ENCODE measurements around the gene ARHGAP10.

ARHGAP10 gene

DNA sequence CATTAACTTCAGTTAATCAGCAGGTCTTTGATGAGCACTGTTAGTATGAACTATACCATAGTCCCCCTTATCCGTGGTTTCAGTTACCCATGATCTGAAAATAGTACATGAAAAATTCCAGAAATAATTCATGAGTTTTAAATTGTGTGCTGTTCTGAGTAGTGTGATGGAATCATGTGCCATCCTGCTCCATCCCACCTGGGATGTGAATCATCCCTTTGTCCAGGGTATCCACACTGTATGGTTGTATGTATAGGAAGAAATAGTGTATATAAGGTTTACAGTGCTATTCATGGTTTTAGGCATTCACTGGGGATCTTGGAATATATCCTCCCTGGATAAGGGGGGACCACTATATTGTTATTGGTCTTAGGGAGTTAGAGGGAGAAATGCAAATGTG lies 24.5 kb downstream of the ARHGAP10 start:
- H3K4me1 ChIP-seq (ENCODE audit: control insufficient read depth, insufficient read depth, low read length) = peaks cover 6% of the 10 kb centered on the region
- no peaks in the 10 kb centered on the region for H3K9me3 ChIP-seq (ENCODE audit: control insufficient read depth, insufficient read depth, low read length)
- H3K9ac ChIP-seq (ENCODE audit: low read depth, low read length) = no peak overlapping the region

DNA sequence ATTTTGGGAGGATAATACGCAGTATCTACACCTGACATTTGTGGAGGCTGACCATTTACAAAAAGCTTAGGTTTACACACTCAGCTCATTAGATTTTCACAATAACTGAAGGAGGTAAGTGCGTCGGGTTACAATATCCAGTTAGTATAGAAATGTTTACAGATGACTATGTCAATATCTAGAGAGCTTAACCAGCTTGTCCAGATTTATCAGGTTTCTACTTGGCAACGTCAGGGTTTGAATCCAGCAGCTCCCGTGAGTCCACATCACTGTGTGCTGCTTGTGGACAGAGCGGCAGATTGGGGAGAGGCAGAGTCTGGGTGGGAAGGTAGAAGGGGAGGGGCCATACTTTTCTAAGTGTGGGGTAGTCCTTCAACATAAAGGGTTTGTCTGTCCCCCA lies 28.3 kb downstream of the ARHGAP10 start:
- no peaks in the 10 kb centered on the region for H3K27me3 ChIP-seq (ENCODE audit: control insufficient read depth, insufficient read depth, low read length)
- H3K9me3 ChIP-seq (ENCODE audit: control insufficient read depth, insufficient read depth, low read length) = no peaks in the 10 kb centered on the region
- H3K4me3 ChIP-seq (ENCODE audit: low read depth, low read length) = no peak overlapping the region
- no peak overlapping the region for H3K9ac ChIP-seq (ENCODE audit: low read depth, low read length)
- H3K36me3 ChIP-seq (ENCODE audit: control insufficient read depth, insufficient read depth, low read length) = no peaks in the 10 kb centered on the region
- H3K4me1 ChIP-seq (ENCODE audit: control insufficient read depth, insufficient read depth, low read length) = no peaks in the 10 kb centered on the region

More for the DNA sequence above, 24.5 kb downstream of the ARHGAP10 start:
- no peak overlapping the region for H3K4me3 ChIP-seq (ENCODE audit: low read depth, low read length)
- no peaks in the 10 kb centered on the region for H3K27me3 ChIP-seq (ENCODE audit: control insufficient read depth, insufficient read depth, low read length)
- no peaks in the 10 kb centered on the region for H3K36me3 ChIP-seq (ENCODE audit: control insufficient read depth, insufficient read depth, low read length)

- no peaks in the 10 kb centered on the region for H3K9me3 ChIP-seq (ENCODE audit: control insufficient read depth, insufficient read depth, low read length)
- no peak overlapping the region for H3K4me3 ChIP-seq (ENCODE audit: low read depth, low read length)
- H3K4me1 ChIP-seq (ENCODE audit: control insufficient read depth, insufficient read depth, low read length) = no peaks in the 10 kb centered on the region
- H3K27me3 ChIP-seq (ENCODE audit: control insufficient read depth, insufficient read depth, low read length) = no peaks in the 10 kb centered on the region
- H3K36me3 ChIP-seq (ENCODE audit: control insufficient read depth, insufficient read depth, low read length) = no peaks in the 10 kb centered on the region
- no peak overlapping the region for H3K9ac ChIP-seq (ENCODE audit: low read depth, low read length)
Observed at GRCh38 chr4:147760695-147761094, 28.8 kb downstream of the ARHGAP10 start.

DNA sequence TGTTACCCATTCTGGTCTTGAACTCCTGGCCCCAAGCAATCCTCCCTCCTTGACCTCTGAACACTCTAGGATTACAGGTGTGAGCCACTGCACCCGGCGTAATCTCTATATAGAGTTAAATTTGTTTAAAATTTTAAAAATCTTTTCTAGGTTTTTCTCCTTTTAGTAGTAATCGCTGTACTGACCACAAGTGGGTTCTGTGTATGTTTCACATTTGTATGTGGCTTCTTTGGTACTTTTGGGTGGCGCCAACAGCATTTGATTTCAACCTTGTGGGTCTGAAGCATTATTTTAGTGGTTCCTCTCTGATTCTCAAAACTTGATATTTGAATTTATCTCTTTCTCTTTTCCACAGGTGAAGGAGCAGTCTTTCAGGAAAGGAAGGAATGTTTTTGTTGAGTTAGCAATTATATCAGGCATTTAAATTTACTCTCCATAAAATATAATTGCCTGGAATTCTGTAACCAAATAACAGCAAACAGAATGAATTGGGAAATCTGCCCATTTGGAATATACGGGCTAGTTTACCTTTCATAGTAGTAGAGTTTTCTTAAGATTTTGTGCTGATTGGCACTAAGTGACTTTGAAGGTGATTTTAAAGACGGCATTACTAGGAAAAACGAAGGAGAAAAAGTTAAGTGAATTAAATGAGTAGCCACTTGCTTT lies 29.5 kb downstream of the ARHGAP10 start:
- Histone ChIP-seq H3K36me3 (ENCODE audit: control insufficient read depth, insufficient read depth, low read length) (no peaks in the 10 kb centered on the region), H3K4me3 (ENCODE audit: low read depth, low read length) (no peak overlapping the region), H3K9me3 (ENCODE audit: control insufficient read depth, insufficient read depth, low read length) (no peaks in the 10 kb centered on the region), H3K4me1 (ENCODE audit: control insufficient read depth, insufficient read depth, low read length) (no peaks in the 10 kb centered on the region), H3K27me3 (ENCODE audit: control insufficient read depth, insufficient read depth, low read length) (no peaks in the 10 kb centered on the region), H3K9ac (ENCODE audit: low read depth, low read length) (no peak overlapping the region)

DNA sequence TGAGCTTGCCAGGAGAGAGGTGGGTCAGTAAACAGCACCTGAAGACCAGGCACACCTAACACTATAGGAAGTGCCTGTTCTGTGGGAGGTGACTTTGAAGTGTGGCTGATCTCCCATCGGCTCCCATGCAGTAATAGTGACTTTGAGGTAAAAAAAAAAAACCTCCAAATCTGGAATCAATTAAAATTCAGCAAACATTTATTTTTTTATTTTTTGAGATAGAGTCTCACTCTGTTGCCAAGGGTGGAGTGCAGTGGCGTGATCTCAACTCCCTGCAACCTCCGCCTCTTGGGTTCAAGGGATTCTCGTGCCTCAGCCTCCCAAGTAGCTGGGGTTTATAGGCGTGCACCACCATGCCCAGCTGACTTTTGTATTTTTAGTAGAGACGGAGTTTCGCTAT lies 32.4 kb downstream of the ARHGAP10 start:
- no peaks in the 10 kb centered on the region for H3K9me3 ChIP-seq (ENCODE audit: control insufficient read depth, insufficient read depth, low read length)
- H3K4me1 ChIP-seq (ENCODE audit: control insufficient read depth, insufficient read depth, low read length) = no peaks in the 10 kb centered on the region
- no peaks in the 10 kb centered on the region for H3K36me3 ChIP-seq (ENCODE audit: control insufficient read depth, insufficient read depth, low read length)
- no peak overlapping the region for H3K4me3 ChIP-seq (ENCODE audit: low read depth, low read length)
- H3K27me3 ChIP-seq (ENCODE audit: control insufficient read depth, insufficient read depth, low read length) = no peaks in the 10 kb centered on the region
- H3K9ac ChIP-seq (ENCODE audit: low read depth, low read length) = no peak overlapping the region

DNA sequence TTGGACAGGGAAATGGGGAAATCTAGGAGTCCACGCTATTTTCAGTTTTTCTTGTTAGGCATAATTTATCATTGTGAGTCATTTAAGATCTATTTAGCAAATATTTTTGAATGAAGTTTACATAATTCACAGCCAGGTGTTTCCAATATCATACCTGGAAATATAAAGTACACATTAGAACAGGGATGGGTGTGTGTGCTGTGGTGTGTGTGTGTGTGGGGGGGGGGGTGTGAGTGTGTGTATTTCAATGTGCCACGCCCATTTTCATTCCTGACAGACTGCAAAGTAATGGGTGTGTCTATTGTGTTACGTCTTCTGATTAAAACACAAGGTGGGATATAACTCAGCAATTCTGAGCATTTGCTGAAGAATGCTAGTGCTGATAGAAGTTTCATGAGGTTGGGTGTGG lies 33.2 kb downstream of the ARHGAP10 start:
- Histone ChIP-seq H3K4me3 (ENCODE audit: low read depth, low read length) (no peak overlapping the region), H3K27me3 (ENCODE audit: control insufficient read depth, insufficient read depth, low read length) (no peaks in the 10 kb centered on the region), H3K9ac (ENCODE audit: low read depth, low read length) (no peak overlapping the region), H3K4me1 (ENCODE audit: control insufficient read depth, insufficient read depth, low read length) (no peaks in the 10 kb centered on the region), H3K9me3 (ENCODE audit: control insufficient read depth, insufficient read depth, low read length) (no peaks in the 10 kb centered on the region), H3K36me3 (ENCODE audit: control insufficient read depth, insufficient read depth, low read length) (no peaks in the 10 kb centered on the region)

- no peaks in the 10 kb centered on the region for H3K27me3 ChIP-seq (ENCODE audit: control insufficient read depth, insufficient read depth, low read length)
- H3K4me3 ChIP-seq (ENCODE audit: low read depth, low read length) = no peak overlapping the region
- no peak overlapping the region for H3K9ac ChIP-seq (ENCODE audit: low read depth, low read length)
- no peaks in the 10 kb centered on the region for H3K36me3 ChIP-seq (ENCODE audit: control insufficient read depth, insufficient read depth, low read length)
- H3K4me1 ChIP-seq (ENCODE audit: control insufficient read depth, insufficient read depth, low read length) = peaks cover 4% of the 10 kb centered on the region
- no peaks in the 10 kb centered on the region for H3K9me3 ChIP-seq (ENCODE audit: control insufficient read depth, insufficient read depth, low read length)
Observed at GRCh38 chr4:147768113-147768512, 36.2 kb downstream of the ARHGAP10 start.

- Histone ChIP-seq H3K9me3 (ENCODE audit: control insufficient read depth, insufficient read depth, low read length) (no peaks in the 10 kb centered on the region), H3K27me3 (ENCODE audit: control insufficient read depth, insufficient read depth, low read length) (no peaks in the 10 kb centered on the region), H3K4me1 (ENCODE audit: control insufficient read depth, insufficient read depth, low read length) (peaks cover 4% of the 10 kb centered on the region), H3K9ac (ENCODE audit: low read depth, low read length) (no peak overlapping the region), H3K4me3 (ENCODE audit: low read depth, low read length) (no peak overlapping the region), H3K36me3 (ENCODE audit: control insufficient read depth, insufficient read depth, low read length) (no peaks in the 10 kb centered on the region)
Observed at GRCh38 chr4:147769386-147769785, 37.5 kb downstream of the ARHGAP10 start.

GRCh38 chr4:147770831-147771230 lies 38.9 kb downstream of the ARHGAP10 start:
- Histone ChIP-seq H3K36me3 (ENCODE audit: control insufficient read depth, insufficient read depth, low read length) (no peaks in the 10 kb centered on the region), H3K9ac (ENCODE audit: low read depth, low read length) (no peak overlapping the region), H3K27me3 (ENCODE audit: control insufficient read depth, insufficient read depth, low read length) (no peaks in the 10 kb centered on the region), H3K9me3 (ENCODE audit: control insufficient read depth, insufficient read depth, low read length) (no peaks in the 10 kb centered on the region), H3K4me1 (ENCODE audit: control insufficient read depth, insufficient read depth, low read length) (peaks cover 4% of the 10 kb centered on the region), H3K4me3 (ENCODE audit: low read depth, low read length) (no peak overlapping the region)

DNA sequence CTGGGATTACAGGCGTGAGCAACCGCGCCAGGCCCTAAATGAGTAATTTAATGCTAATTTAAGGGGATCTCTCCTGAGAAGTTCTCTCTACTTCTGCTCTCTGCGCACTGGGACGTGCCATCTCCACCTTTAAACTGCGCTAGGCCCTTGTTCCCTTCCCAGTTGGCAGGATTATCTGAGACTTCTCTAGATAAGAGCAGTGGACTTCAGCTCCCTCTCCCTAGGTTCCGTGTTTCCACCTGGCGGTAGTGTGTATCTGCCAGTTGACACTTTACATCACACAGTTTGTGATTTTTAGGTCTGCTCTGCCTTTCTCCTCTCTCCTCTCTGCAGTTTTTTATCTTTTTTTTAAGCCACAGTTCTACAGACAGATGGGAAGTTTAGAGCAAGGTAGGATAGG lies 40.2 kb downstream of the ARHGAP10 start:
- H3K9ac ChIP-seq (ENCODE audit: low read depth, low read length) = no peak overlapping the region
- peaks cover 4% of the 10 kb centered on the region for H3K4me1 ChIP-seq (ENCODE audit: control insufficient read depth, insufficient read depth, low read length)
- no peaks in the 10 kb centered on the region for H3K9me3 ChIP-seq (ENCODE audit: control insufficient read depth, insufficient read depth, low read length)
- H3K4me3 ChIP-seq (ENCODE audit: low read depth, low read length) = no peak overlapping the region
- H3K27me3 ChIP-seq (ENCODE audit: control insufficient read depth, insufficient read depth, low read length) = no peaks in the 10 kb centered on the region
- H3K36me3 ChIP-seq (ENCODE audit: control insufficient read depth, insufficient read depth, low read length) = no peaks in the 10 kb centered on the region

DNA sequence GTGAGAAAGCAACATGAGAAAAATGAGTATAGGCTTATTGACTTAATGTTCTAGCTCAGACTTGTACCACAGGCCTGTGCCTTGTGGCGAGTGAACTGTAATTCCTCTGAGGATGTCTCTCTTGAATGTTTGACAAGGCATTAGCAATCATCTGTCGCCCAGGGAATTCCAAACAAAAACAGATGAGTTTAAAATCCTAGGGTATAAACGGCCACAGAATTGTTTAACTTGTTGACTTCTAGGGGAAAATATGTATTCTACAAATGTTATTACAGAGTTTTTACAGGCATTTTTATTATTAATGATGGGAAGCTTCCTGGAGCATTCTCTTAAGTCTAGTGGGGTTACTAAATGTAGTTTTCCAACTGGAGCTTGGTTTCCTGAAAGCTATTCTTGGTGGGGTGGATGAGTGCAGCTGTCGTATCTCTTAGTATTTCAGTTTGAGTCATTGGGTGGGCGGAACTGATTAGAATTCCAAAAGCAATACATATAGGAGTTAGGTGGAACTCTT lies 40.6 kb downstream of the ARHGAP10 start:
- no peaks in the 10 kb centered on the region for H3K27me3 ChIP-seq (ENCODE audit: control insufficient read depth, insufficient read depth, low read length)
- H3K4me1 ChIP-seq (ENCODE audit: control insufficient read depth, insufficient read depth, low read length) = peaks cover 4% of the 10 kb centered on the region
- H3K9me3 ChIP-seq (ENCODE audit: control insufficient read depth, insufficient read depth, low read length) = no peaks in the 10 kb centered on the region
- no peak overlapping the region for H3K4me3 ChIP-seq (ENCODE audit: low read depth, low read length)
- no peaks in the 10 kb centered on the region for H3K36me3 ChIP-seq (ENCODE audit: control insufficient read depth, insufficient read depth, low read length)
- H3K9ac ChIP-seq (ENCODE audit: low read depth, low read length) = no peak overlapping the region

DNA sequence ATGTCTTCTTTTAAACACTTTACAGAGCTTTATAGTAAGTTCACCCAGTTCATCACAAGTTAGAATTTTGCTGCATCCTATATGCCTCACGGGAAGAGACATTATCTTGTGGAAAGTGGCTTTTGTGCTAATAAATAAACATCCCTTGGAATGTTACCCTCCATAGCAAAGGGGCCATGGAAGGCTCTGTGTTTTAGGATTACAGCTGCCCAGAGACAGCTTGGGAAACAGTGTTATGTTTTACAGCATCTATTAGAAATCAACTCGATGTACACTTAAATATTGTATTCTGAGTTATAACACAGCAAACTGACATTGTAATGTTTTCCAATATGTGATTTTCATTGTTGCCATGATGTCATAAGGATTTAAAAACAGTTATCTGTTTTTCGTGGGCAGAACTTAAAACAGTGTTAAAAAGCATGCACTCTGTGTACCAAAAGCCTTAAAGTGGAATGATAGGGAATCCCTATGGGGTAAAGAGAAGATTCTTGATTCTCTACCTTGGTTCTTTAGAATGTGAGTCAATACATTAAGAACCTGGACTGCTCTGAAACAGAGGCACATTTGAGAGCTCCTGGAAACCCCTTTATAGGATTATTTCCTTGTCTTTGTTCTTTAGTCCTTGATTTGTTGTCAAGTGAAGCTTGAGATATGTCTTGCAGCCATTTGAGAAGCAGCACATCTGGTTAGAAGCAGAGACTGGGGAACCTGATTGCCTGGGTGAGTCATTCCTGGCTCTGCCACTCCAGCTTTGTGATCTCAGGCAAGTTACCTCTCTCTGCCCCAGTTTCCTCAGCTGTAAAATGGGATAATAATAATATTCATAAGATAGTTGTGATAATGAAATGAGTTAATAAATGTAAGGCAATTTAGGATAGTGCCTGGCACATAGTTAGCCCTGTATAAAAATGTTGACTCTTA lies 41.6 kb downstream of the ARHGAP10 start:
- Histone ChIP-seq H3K27me3 (ENCODE audit: control insufficient read depth, insufficient read depth, low read length) (no peaks in the 10 kb centered on the region), H3K4me3 (ENCODE audit: low read depth, low read length) (no peak overlapping the region), H3K4me1 (ENCODE audit: control insufficient read depth, insufficient read depth, low read length) (peaks cover 4% of the 10 kb centered on the region), H3K9ac (ENCODE audit: low read depth, low read length) (no peak overlapping the region), H3K9me3 (ENCODE audit: control insufficient read depth, insufficient read depth, low read length) (no peaks in the 10 kb centered on the region), H3K36me3 (ENCODE audit: control insufficient read depth, insufficient read depth, low read length) (no peaks in the 10 kb centered on the region)
